HCT116 (cell line): ENCODE data around the gene NRROS. TPM values are rescaled to one million over a fixed set of nuclear protein-coding genes. Genes with fewer than 3 reads are reported as not detected.

ENCODE experiments used
- ATAC-seq: fragments of 200-7000 bp; cut with Tn5 transposase; 2 replicates; pipeline ENCODE4 v1.9.1; 2020; ENCODE audit warnings: mild to moderate bottlenecking, moderate library complexity
- BruUV-seq: library from RNA; stranded (reverse); fragments of 400-500 nt; replicated peaks from 2 replicates; lab custom pipeline; 2021; lab: Mats Ljungman, UMichigan
- CTCF ChIA-PET: fragments of 300-600 bp; sonication (Branson Sonifier 250); formaldehyde crosslinking; loops from one replicate; lab custom pipeline; 2021; ENCODE audit warnings: antibody characterized with exemption; lab: Charles Lee
- POLR2A ChIA-PET: fragments of 300-600, 350-600 bp; sonication (Branson Sonifier 250); formaldehyde crosslinking; loops from one replicate; lab custom pipeline; 2021; ENCODE audit warnings: antibody characterized with exemption; lab: Charles Lee
- RAD21 ChIA-PET, 2 experiments: fragments of 300-600 bp; sonication (Branson Sonifier 250); formaldehyde crosslinking; loops; one replicate each; lab custom pipeline; 2023; ENCODE audit warnings: low total read pairs in 2 of 2; ENCODE audit not compliant: uncharacterized antibody in 2 of 2, unreplicated experiment in 2 of 2, low non-redundant PET in 1 of 2; lab: Charles Lee
- DNase-seq: peaks from one replicate; pipeline ENCODE4 v3.0.0-alpha.2; 2010; ENCODE audit warnings: low read depth, low spot score
- H2AFZ ChIP-seq: fragments of 200-600 bp; shearing (Covaris generic), sonication (generic); 2 replicates; pipeline ENCODE4 v1.6.1; 2017; ENCODE audit warnings: low read depth, mixed run types, mixed read lengths, antibody characterized with exemption, low read length; ENCODE audit not compliant: poor library complexity, severe bottlenecking
- H3K27ac ChIP-seq: 2 replicates; pipeline ENCODE4 v1.5.1; 2012; ENCODE audit warnings: low read depth, low read length
- H3K27me3 ChIP-seq: fragments of 200-600 bp; sonication (generic); 2 replicates; pipeline ENCODE4 v1.6.1; 2016; ENCODE audit warnings: mixed run types, low read length, mixed read lengths; ENCODE audit not compliant: insufficient read depth
- H3K36me3 ChIP-seq, 2 experiments: fragments of 200-500 bp in 1 of 2; fragments of 200-600 bp in 1 of 2; sonication (Bioruptor generic) in 1 of 2; sonication (generic) in 1 of 2; 2 replicates each; pipeline versions ENCODE4 v1.5.1 to v1.6.1; 2014 to 2016; ENCODE audit warnings: low read length in 2 of 2, inconsistent platforms in 1 of 2, mixed read lengths in 1 of 2, mixed run types in 1 of 2; ENCODE audit not compliant: insufficient read depth in 2 of 2, control insufficient read depth in 1 of 2
- H3K4me1 ChIP-seq, 2 experiments: fragments of 200-600 bp in 1 of 2; sonication (generic) in 1 of 2; 2 replicates each; pipeline versions ENCODE4 v1.5.1 to v1.6.1; 2012 to 2017; ENCODE audit warnings: low read length in 2 of 2, inconsistent platforms in 1 of 2, mild to moderate bottlenecking in 1 of 2, mixed read lengths in 1 of 2, mixed run types in 1 of 2, moderate library complexity in 1 of 2; ENCODE audit not compliant: insufficient read depth in 2 of 2, control insufficient read depth in 1 of 2
- H3K4me2 ChIP-seq: fragments of 200-600 bp; sonication (generic); 2 replicates; pipeline ENCODE4 v1.6.1; 2017; ENCODE audit warnings: mixed run types, low read length, mixed read lengths
- H3K4me3 ChIP-seq, 2 experiments: fragments of 200-600 bp in 1 of 2; sonication (generic) in 1 of 2; replicated peaks in 1 of 2; 2 replicates each; pipeline ENCODE4 v1.5.1; 2011 to 2016; ENCODE audit warnings: low read length in 2 of 2, control low read depth in 1 of 2, low read depth in 1 of 2, mild to moderate bottlenecking in 1 of 2, mixed read lengths in 1 of 2, mixed run types in 1 of 2
- H3K79me2 ChIP-seq: fragments of 200-600 bp; sonication (generic); 2 replicates; pipeline ENCODE4 v1.6.1; 2017; ENCODE audit warnings: mild to moderate bottlenecking, mixed run types, low read length, moderate library complexity, mixed read lengths; ENCODE audit not compliant: insufficient read depth
- H3K9ac ChIP-seq: fragments of 200-600 bp; sonication (generic); 2 replicates; pipeline ENCODE4 v1.6.1; 2016; ENCODE audit warnings: low read length, mixed read lengths
- H3K9me2 ChIP-seq: fragments of 200-600 bp; sonication (generic), shearing (Covaris generic); 2 replicates; pipeline ENCODE4 v1.6.1; 2017; ENCODE audit warnings: mixed run types, mild to moderate bottlenecking, moderate library complexity; ENCODE audit not compliant: insufficient read depth
- H3K9me3 ChIP-seq, 2 experiments: fragments of 200-500 bp in 1 of 2; fragments of 200-600 bp in 1 of 2; sonication (Bioruptor generic) in 1 of 2; sonication (generic) in 1 of 2; 2 replicates each; pipeline ENCODE4 v1.6.1; 2014 to 2017; ENCODE audit warnings: low read length in 2 of 2, mixed read lengths in 2 of 2, inconsistent platforms in 1 of 2, low read depth in 1 of 2, mild to moderate bottlenecking in 1 of 2, mixed run types in 1 of 2, moderate library complexity in 1 of 2; ENCODE audit not compliant: control insufficient read depth in 1 of 2, insufficient read depth in 1 of 2
- H4K20me1 ChIP-seq: fragments of 200-600 bp; sonication (generic), shearing (Covaris generic); 2 replicates; pipeline ENCODE4 v1.6.1; 2017; ENCODE audit warnings: mixed run types, mild to moderate bottlenecking, moderate library complexity; ENCODE audit not compliant: insufficient read depth
- ATF3 ChIP-seq: IDR thresholded peaks from 2 replicates; pipeline ENCODE4 v1.6.1; 2012
- CBX3 ChIP-seq: IDR thresholded peaks from 2 replicates; pipeline ENCODE4 v1.6.1; 2012; ENCODE audit warnings: low read depth
- CEBPB ChIP-seq: IDR thresholded peaks from 2 replicates; pipeline ENCODE4 v1.6.1; 2012; ENCODE audit warnings: low read depth
- ELF1 ChIP-seq: IDR thresholded peaks from 2 replicates; pipeline ENCODE4 v1.6.1; 2012; ENCODE audit warnings: low read depth, borderline replicate concordance
- EZH2 ChIP-seq: fragments of 200-600 bp; sonication (generic); IDR thresholded peaks from 2 replicates; pipeline ENCODE4 v1.6.1; 2017; ENCODE audit warnings: antibody characterized with exemption, mixed run types
- EZH2phosphoT487 ChIP-seq: fragments of 200-600 bp; IDR thresholded peaks from 2 replicates; pipeline ENCODE4 v1.6.1; 2018; ENCODE audit warnings: antibody characterized with exemption, borderline replicate concordance
- MAX ChIP-seq: IDR thresholded peaks from 2 replicates; pipeline ENCODE4 v1.6.1; 2012
- YY1 ChIP-seq: IDR thresholded peaks from 2 replicates; pipeline ENCODE4 v1.6.1; 2011; ENCODE audit warnings: low read length, low read depth, moderate library complexity, mild to moderate bottlenecking; ENCODE audit not compliant: insufficient replicate concordance; ENCODE audit errors: extremely low read depth
- ZFX ChIP-seq: fragments of 450-650 bp; IDR thresholded peaks from 2 replicates; pipeline ENCODE4 v1.6.1; 2017
- intact Hi-C: fragments of 100-400 bp; cut with micrococcal nuclease; formaldehyde crosslinking; loops from 2 replicates; pipeline ENCODE4 v1.10.0; 2022
- total RNA-seq: library from RNA; stranded (reverse); gene quantifications from one replicate; pipeline ENCODE4 v1.2.1, GENCODE V29; 2021; ENCODE audit not compliant: unreplicated experiment
- TF ChIP-seq, protein P1 (sequence below): IDR thresholded peaks from 2 replicates; pipeline ENCODE4 v1.6.1; 2011; ENCODE audit warnings: mild to moderate bottlenecking, low read length, moderate library complexity; ENCODE audit not compliant: insufficient replicate concordance; ENCODE audit errors: extremely low read depth

Gene NRROS
- total RNA-seq, 1 experiment from 2014 or later = 0.12 TPM

GRCh38 chr3:196695849-196696226 lies 56.3 kb downstream of the NRROS start:
- no peaks in the 10 kb centered on the region for H3K9me3 ChIP-seq
- H3K9me2 ChIP-seq = no peaks in the 10 kb centered on the region
- H3K9ac ChIP-seq = no peak overlapping the region
- ChIA-PET POLR2A (interaction anchor here (1.2 kb wide), 1 partner anchor 44 kb away, joined by 3 read pairs; the partner anchor contains the start of gene PAK2), CTCF (no interaction called here), RAD21 (no interaction called here)
- H2AFZ ChIP-seq = no peak overlapping the region
- H3K4me1 ChIP-seq = no peaks in the 10 kb centered on the region
- no peak overlapping the region for H3K4me3 ChIP-seq
- no peaks in the 10 kb centered on the region for H3K79me2 ChIP-seq
- no peaks in the 10 kb centered on the region for H4K20me1 ChIP-seq
- no peaks in the 10 kb centered on the region for H3K36me3 ChIP-seq
- intact Hi-C loops = no loop called here
- TF ChIP-seq EZH2phosphoT487 (no peak), ATF3 (no peak), CEBPB (no peak), ELF1 (no peak), EZH2 (no peak), YY1 (no peak), MAX (no peak), CBX3 (no peak), ZFX (no peak)
- TF ChIP-seq, protein P1, sequence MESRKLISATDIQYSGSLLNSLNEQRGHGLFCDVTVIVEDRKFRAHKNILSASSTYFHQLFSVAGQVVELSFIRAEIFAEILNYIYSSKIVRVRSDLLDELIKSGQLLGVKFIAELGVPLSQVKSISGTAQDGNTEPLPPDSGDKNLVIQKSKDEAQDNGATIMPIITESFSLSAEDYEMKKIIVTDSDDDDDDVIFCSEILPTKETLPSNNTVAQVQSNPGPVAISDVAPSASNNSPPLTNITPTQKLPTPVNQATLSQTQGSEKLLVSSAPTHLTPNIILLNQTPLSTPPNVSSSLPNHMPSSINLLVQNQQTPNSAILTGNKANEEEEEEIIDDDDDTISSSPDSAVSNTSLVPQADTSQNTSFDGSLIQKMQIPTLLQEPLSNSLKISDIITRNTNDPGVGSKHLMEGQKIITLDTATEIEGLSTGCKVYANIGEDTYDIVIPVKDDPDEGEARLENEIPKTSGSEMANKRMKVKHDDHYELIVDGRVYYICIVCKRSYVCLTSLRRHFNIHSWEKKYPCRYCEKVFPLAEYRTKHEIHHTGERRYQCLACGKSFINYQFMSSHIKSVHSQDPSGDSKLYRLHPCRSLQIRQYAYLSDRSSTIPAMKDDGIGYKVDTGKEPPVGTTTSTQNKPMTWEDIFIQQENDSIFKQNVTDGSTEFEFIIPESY = no peak
- ATAC-seq (no peak), DNase-seq (no peak)
- no peaks in the 10 kb centered on the region for H3K27me3 ChIP-seq
- BruUV-seq = no TSS peak
- H3K4me2 ChIP-seq = no peak overlapping the region
- H3K27ac ChIP-seq = no peak overlapping the region
